ENCODE data around the gene UGT2B10.

The UGT2B10 gene

GRCh38 chr4:68797618-68798017, 18.2 kb upstream of the UGT2B10 start:
- TF ChIP-seq, protein P1, sequence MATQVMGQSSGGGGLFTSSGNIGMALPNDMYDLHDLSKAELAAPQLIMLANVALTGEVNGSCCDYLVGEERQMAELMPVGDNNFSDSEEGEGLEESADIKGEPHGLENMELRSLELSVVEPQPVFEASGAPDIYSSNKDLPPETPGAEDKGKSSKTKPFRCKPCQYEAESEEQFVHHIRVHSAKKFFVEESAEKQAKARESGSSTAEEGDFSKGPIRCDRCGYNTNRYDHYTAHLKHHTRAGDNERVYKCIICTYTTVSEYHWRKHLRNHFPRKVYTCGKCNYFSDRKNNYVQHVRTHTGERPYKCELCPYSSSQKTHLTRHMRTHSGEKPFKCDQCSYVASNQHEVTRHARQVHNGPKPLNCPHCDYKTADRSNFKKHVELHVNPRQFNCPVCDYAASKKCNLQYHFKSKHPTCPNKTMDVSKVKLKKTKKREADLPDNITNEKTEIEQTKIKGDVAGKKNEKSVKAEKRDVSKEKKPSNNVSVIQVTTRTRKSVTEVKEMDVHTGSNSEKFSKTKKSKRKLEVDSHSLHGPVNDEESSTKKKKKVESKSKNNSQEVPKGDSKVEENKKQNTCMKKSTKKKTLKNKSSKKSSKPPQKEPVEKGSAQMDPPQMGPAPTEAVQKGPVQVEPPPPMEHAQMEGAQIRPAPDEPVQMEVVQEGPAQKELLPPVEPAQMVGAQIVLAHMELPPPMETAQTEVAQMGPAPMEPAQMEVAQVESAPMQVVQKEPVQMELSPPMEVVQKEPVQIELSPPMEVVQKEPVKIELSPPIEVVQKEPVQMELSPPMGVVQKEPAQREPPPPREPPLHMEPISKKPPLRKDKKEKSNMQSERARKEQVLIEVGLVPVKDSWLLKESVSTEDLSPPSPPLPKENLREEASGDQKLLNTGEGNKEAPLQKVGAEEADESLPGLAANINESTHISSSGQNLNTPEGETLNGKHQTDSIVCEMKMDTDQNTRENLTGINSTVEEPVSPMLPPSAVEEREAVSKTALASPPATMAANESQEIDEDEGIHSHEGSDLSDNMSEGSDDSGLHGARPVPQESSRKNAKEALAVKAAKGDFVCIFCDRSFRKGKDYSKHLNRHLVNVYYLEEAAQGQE (IDR thresholded peaks at IDR 0.05; ENCODE audit: insufficient read depth in 1 of 2, low read depth in 2 of 2, low read length in 2 of 2): no peak

GRCh38 chr4:68803013-68803412, 12.8 kb upstream of the UGT2B10 start:
- no peak for TF ChIP-seq TAF1 (IDR thresholded peaks at IDR 0.05; ENCODE audit: borderline replicate concordance, insufficient read depth, low read length)
- TF ChIP-seq FOXP2 (optimal IDR thresholded peaks at IDR 0.05; ENCODE audit: borderline replicate concordance, extremely low read depth, extremely low read length, insufficient read depth): no peak
- no peak for TF ChIP-seq POLR2AphosphoS5 (IDR thresholded peaks at IDR 0.05; ENCODE audit: low read depth, low read length)
- TF ChIP-seq SIN3A (IDR thresholded peaks at IDR 0.05; ENCODE audit: borderline replicate concordance, insufficient read depth, low read length): no peak
- TF ChIP-seq, protein P1 (IDR thresholded peaks at IDR 0.05; ENCODE audit: insufficient read depth in 1 of 2, low read depth in 2 of 2, low read length in 2 of 2): no peak

- no peak for TF ChIP-seq TAF1 (IDR thresholded peaks at IDR 0.05; ENCODE audit: borderline replicate concordance, insufficient read depth, low read length)
- TF ChIP-seq FOXP2 (optimal IDR thresholded peaks at IDR 0.05; ENCODE audit: borderline replicate concordance, extremely low read depth, extremely low read length, insufficient read depth): no peak
- TF ChIP-seq POLR2AphosphoS5 (IDR thresholded peaks at IDR 0.05; ENCODE audit: low read depth, low read length): no peak
- TF ChIP-seq, protein P1 (IDR thresholded peaks at IDR 0.05; ENCODE audit: insufficient read depth in 1 of 2, low read depth in 2 of 2, low read length in 2 of 2): no peak
- TF ChIP-seq SIN3A (IDR thresholded peaks at IDR 0.05; ENCODE audit: borderline replicate concordance, insufficient read depth, low read length): no peak
These were observed 7.7 kb upstream of the UGT2B10 start for GRCh38 chr4:68808060-68808459.

GRCh38 chr4:68810919-68811318, 4.9 kb upstream of the UGT2B10 start:
- TF ChIP-seq, protein P1 (IDR thresholded peaks at IDR 0.05; ENCODE audit: insufficient read depth in 1 of 2, low read depth in 2 of 2, low read length in 2 of 2): no peak
- TF ChIP-seq FOXP2 (optimal IDR thresholded peaks at IDR 0.05; ENCODE audit: borderline replicate concordance, extremely low read depth, extremely low read length, insufficient read depth) (no peak), TAF1 (IDR thresholded peaks at IDR 0.05; ENCODE audit: borderline replicate concordance, insufficient read depth, low read length) (no peak), SIN3A (IDR thresholded peaks at IDR 0.05; ENCODE audit: borderline replicate concordance, insufficient read depth, low read length) (no peak), POLR2AphosphoS5 (IDR thresholded peaks at IDR 0.05; ENCODE audit: low read depth, low read length) (no peak)

DNA sequence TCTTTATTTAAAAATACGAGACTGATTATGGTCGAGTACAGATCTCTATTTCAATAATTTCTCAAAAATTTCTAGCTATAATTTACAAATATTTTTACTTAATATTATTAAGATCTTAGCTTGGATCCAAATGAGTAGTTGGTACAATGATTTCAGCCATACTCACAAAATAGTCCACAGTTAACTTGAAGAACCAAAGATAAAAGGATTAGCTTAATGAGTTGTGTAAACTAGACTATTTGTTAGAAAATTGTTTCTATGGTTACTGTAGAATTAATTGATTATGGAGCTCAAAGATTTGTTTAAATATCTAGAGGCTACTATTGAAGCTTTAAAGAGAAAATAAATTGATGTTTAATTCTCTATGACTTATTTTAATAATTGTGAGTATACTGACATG, 1.6 kb downstream of the UGT2B10 start:
- TF ChIP-seq, protein P1 (IDR thresholded peaks at IDR 0.05; ENCODE audit: insufficient read depth in 1 of 2, low read depth in 2 of 2, low read length in 2 of 2): no peak
- TF ChIP-seq TAF1 (IDR thresholded peaks at IDR 0.05; ENCODE audit: borderline replicate concordance, insufficient read depth, low read length) (no peak), POLR2AphosphoS5 (IDR thresholded peaks at IDR 0.05; ENCODE audit: low read depth, low read length) (no peak), FOXP2 (optimal IDR thresholded peaks at IDR 0.05; ENCODE audit: borderline replicate concordance, extremely low read depth, extremely low read length, insufficient read depth) (no peak), SIN3A (IDR thresholded peaks at IDR 0.05; ENCODE audit: borderline replicate concordance, insufficient read depth, low read length) (no peak)

All from PFSK-1 (cell line).